Liver (tissue), 9 donors: Measurements from ENCODE around the gene ADORA2B. TPM values are rescaled to one million over a fixed set of nuclear protein-coding genes. Genes with fewer than 3 reads are reported as not detected.

ENCODE experiments used
- DNase-seq: peaks from one replicate; pipeline ENCODE4 v3.0.0-alpha.2; 2017; ENCODE audit warnings: low spot score
- H3K27ac ChIP-seq, 2 donors: one replicate each; pipeline ENCODE4 v1.7.0; 2013; ENCODE audit warnings: inconsistent platforms in 2 of 2, low read length in 2 of 2, control low read depth in 1 of 2, low read depth in 1 of 2, mild to moderate bottlenecking in 1 of 2
- H3K27me3 ChIP-seq, 4 donors: one replicate each; pipeline versions ENCODE4 v1.6.1 to v1.7.0; 2013; ENCODE audit warnings: low read length in 3 of 4, inconsistent platforms in 1 of 4, mild to moderate bottlenecking in 1 of 4, moderate library complexity in 1 of 4; ENCODE audit not compliant: control insufficient read depth in 4 of 4, insufficient read depth in 4 of 4
- H3K36me3 ChIP-seq, 4 donors: one replicate each; pipeline versions ENCODE4 v1.6.1 to v1.7.0; 2013; ENCODE audit warnings: low read length in 3 of 4, mild to moderate bottlenecking in 3 of 4, low read depth in 1 of 4, moderate library complexity in 1 of 4; ENCODE audit not compliant: control insufficient read depth in 4 of 4, insufficient read depth in 3 of 4
- H3K4me1 ChIP-seq, 4 donors: one replicate each; pipeline versions ENCODE4 v1.6.1 to v1.7.0; 2013; ENCODE audit warnings: low read length in 3 of 4, mild to moderate bottlenecking in 3 of 4, moderate library complexity in 1 of 4; ENCODE audit not compliant: control insufficient read depth in 4 of 4, insufficient read depth in 4 of 4
- H3K4me3 ChIP-seq, 3 donors: one replicate each; pipeline versions ENCODE4 v1.6.1 to v1.7.0; 2013; ENCODE audit warnings: low read length in 3 of 3, control low read depth in 1 of 3, low read depth in 1 of 3, mild to moderate bottlenecking in 1 of 3
- H3K9ac ChIP-seq, 2 donors: one replicate each; pipeline ENCODE4 v1.7.0; 2013; ENCODE audit warnings: low read length in 2 of 2, mild to moderate bottlenecking in 2 of 2, moderate library complexity in 2 of 2, control low read depth in 1 of 2, low read depth in 1 of 2
- H3K9me3 ChIP-seq, 4 donors: one replicate each; pipeline versions ENCODE4 v1.6.1 to v1.7.0; 2013; ENCODE audit warnings: low read length in 3 of 4; ENCODE audit not compliant: control insufficient read depth in 4 of 4
- ATF3 ChIP-seq: IDR thresholded peaks from 2 replicates; pipeline ENCODE4 v1.6.1; 2016; ENCODE audit warnings: antibody characterized with exemption
- CTCF ChIP-seq: fragments of 150-350 bp; IDR thresholded peaks from 2 replicates; pipeline ENCODE4 v1.5.1; 2017; ENCODE audit warnings: improper control_type of control experiment, low read depth, low read length; ENCODE audit not compliant: missing input control
- EGR1 ChIP-seq, 2 donors: IDR thresholded peaks; 2 replicates each; pipeline ENCODE4 v1.6.1; 2016 to 2018; ENCODE audit warnings: antibody characterized with exemption in 2 of 2, low read depth in 2 of 2
- FOXA1 ChIP-seq: IDR thresholded peaks from 2 replicates; pipeline ENCODE4 v1.6.1; 2016; ENCODE audit warnings: antibody characterized with exemption
- FOXA2 ChIP-seq: IDR thresholded peaks from 2 replicates; pipeline ENCODE4 v1.6.1; 2016; ENCODE audit warnings: antibody characterized with exemption
- GABPA ChIP-seq, 2 donors: IDR thresholded peaks in 1 of 2; conservative IDR thresholded peaks in 1 of 2; 2 replicates each; pipeline ENCODE4 v1.6.1; 2016; ENCODE audit warnings: antibody characterized with exemption in 2 of 2, mild to moderate bottlenecking in 1 of 2, moderate library complexity in 1 of 2
- HNF4A ChIP-seq, 2 donors: conservative IDR thresholded peaks; 2 replicates each; pipeline ENCODE4 v1.6.1; 2016; ENCODE audit warnings: antibody characterized with exemption in 2 of 2, mild to moderate bottlenecking in 2 of 2
- JUND ChIP-seq, 2 donors: IDR thresholded peaks; 2 replicates each; pipeline ENCODE4 v1.6.1; 2016; ENCODE audit warnings: antibody characterized with exemption in 2 of 2
- NR2F2 ChIP-seq: IDR thresholded peaks from 2 replicates; pipeline ENCODE4 v1.6.1; 2016; ENCODE audit warnings: antibody characterized with exemption
- RAD21 ChIP-seq, 2 donors: IDR thresholded peaks; 2 replicates each; pipeline ENCODE4 v1.6.1; 2016; ENCODE audit warnings: antibody characterized with exemption in 2 of 2, mild to moderate bottlenecking in 2 of 2
- SP1 ChIP-seq: IDR thresholded peaks from 2 replicates; pipeline ENCODE4 v1.6.1; 2018; ENCODE audit warnings: antibody characterized with exemption, mild to moderate bottlenecking
- TAF1 ChIP-seq: conservative IDR thresholded peaks from 2 replicates; pipeline ENCODE4 v1.6.1; 2016; ENCODE audit warnings: antibody characterized with exemption, mild to moderate bottlenecking
- YY1 ChIP-seq: IDR thresholded peaks from 2 replicates; pipeline ENCODE4 v1.6.1; 2016; ENCODE audit warnings: antibody characterized with exemption, mild to moderate bottlenecking
- ZBTB33 ChIP-seq: IDR thresholded peaks from 2 replicates; pipeline ENCODE4 v1.6.1; 2016; ENCODE audit warnings: antibody characterized with exemption
- WGBS: extraction: QIAGEN DNeasy Blood & Tissue Kit; methylation state at CpG from one replicate; pipeline ENCODE4 v1.1.7; 2013; 5-methylcytosine and 5-hydroxymethylcytosine counted together
- polyA plus RNA-seq, 2 donors: library from polyadenylated mRNA; stranded (reverse) in 1 of 2; unstranded in 1 of 2; fragments of 200-250 nt in 1 of 2; fragments of >200 nt in 1 of 2; fragmentation: Nextera tagmentation in 1 of 2; extraction: Ambion mirVana in 1 of 2; gene quantifications; one replicate each; pipeline versions ENCODE4 v1.2.1 to v1.2.3, GENCODE V29; 2013 to 2015
- total RNA-seq, 2 donors: library from RNA; depleted of rRNA; stranded (reverse); fragments of >200 nt; gene quantifications; one replicate each; pipeline ENCODE4 v1.2.3, GENCODE V29; 2014
- TF ChIP-seq, protein P1 (sequence below): IDR thresholded peaks from 2 replicates; pipeline ENCODE4 v1.6.1; 2016; ENCODE audit warnings: antibody characterized with exemption, mild to moderate bottlenecking
- donor health status: healthy.
- donor health status: healthy.
- donor health status: healthy.
- donor health status: healthy.
- donor health status: healthy.

Gene ADORA2B
- total and polyA plus RNA-seq, 4 donors = 0.24 to 3.3 (median 0.28) TPM

DNA sequence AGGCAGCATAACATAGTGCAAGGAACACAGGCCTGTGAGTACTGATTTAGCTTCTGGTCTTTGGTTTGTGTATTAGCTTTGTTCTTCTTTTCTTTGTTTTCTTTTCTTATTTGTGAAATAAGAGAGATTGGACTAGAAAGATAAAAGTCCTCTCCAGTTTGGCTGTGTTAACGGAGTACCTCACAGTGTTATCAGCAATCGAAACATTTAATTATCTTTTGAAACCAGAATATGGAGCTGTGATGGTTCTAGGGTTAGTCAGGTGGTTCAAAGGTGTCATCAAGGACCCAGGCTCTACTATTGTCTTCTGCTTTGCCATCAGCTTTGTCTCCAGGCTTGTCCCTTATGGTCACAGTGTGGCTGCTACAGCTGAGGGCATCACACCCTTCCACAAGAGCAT lies 25.6 kb downstream of the ADORA2B start:
- Histone ChIP-seq H3K27me3 (no peaks in the 10 kb centered on the region), H3K36me3 (peaks cover 0 to 6% (median 2%) of the 10 kb centered on the region in 4 donors), H3K4me3 (no peak overlapping the region), H3K9me3 (no peaks in the 10 kb centered on the region), H3K4me1 (peaks cover 3 to 11% (median 7%) of the 10 kb centered on the region in 4 donors), H3K9ac (no peak overlapping the region), H3K27ac (no peak overlapping the region)
- no peak for DNase-seq
- WGBS = 91% methylated on average over 2 of the region's 2 CpGs
- no peak for TF ChIP-seq YY1
- TF ChIP-seq JUND (IDR thresholded peaks at IDR 0.05) = no peak
- no peak for TF ChIP-seq ATF3
- no peak for TF ChIP-seq EGR1 (IDR thresholded peaks at IDR 0.05; ENCODE audit: low read depth in 2 of 2)
- TF ChIP-seq FOXA1 = no peak
- no peak for TF ChIP-seq SP1
- TF ChIP-seq GABPA (IDR thresholded peaks at IDR 0.05 in 1 of 2, conservative IDR thresholded peaks at IDR 0.05 in 1 of 2) = no peak
- TF ChIP-seq NR2F2 = no peak
- TF ChIP-seq FOXA2 = no peak

DNA sequence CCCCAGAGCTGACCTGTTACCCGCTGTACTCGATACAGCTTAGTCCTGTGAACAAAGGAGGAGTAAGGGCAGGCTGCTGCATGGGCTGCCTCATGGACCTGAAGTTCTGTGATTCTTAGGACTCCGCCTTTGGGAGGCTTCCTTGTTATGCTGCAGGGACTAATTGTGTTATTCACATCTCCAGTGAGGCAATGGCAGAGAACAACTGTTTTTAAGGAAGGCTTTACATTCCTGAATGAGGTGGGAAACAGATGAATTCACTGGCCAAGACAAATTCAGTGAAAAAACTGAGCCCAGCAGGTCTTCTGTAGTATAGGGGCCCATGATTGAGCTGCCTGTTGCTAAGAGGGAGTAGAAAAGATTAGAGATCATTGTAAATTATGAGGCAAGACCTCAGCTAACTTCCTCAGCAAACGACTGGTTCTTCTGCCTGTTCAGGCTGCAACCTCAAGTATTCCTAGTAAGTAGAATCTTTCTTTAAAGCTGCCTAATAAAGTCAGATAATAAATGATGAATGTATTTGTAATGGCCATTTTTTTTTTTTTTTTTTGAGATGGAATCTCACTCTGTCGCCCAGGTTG lies 26.3 kb downstream of the ADORA2B start:
- Histone ChIP-seq H3K9ac (no peak overlapping the region), H3K4me1 (peaks cover 3 to 11% (median 7%) of the 10 kb centered on the region in 4 donors), H3K36me3 (peaks cover 0 to 6% (median 2%) of the 10 kb centered on the region in 4 donors), H3K27ac (no peak overlapping the region), H3K9me3 (no peaks in the 10 kb centered on the region), H3K4me3 (no peak overlapping the region), H3K27me3 (no peaks in the 10 kb centered on the region)
- no peak for DNase-seq
- 89% methylated on average over 5 of the region's 5 CpGs for WGBS
- TF ChIP-seq GABPA (IDR thresholded peaks at IDR 0.05 in 1 of 2, conservative IDR thresholded peaks at IDR 0.05 in 1 of 2) = no peak
- TF ChIP-seq CTCF = no peak
- TF ChIP-seq RAD21 (IDR thresholded peaks at IDR 0.05) = no peak
- no peak for TF ChIP-seq HNF4A (conservative IDR thresholded peaks at IDR 0.05)
- no peak for TF ChIP-seq ZBTB33
- TF ChIP-seq EGR1 (IDR thresholded peaks at IDR 0.05; ENCODE audit: low read depth in 2 of 2) = no peak
- TF ChIP-seq TAF1 = no peak
- TF ChIP-seq FOXA1 = no peak
- no peak for TF ChIP-seq ATF3
- no peak for TF ChIP-seq JUND (IDR thresholded peaks at IDR 0.05)
- TF ChIP-seq, protein P1, sequence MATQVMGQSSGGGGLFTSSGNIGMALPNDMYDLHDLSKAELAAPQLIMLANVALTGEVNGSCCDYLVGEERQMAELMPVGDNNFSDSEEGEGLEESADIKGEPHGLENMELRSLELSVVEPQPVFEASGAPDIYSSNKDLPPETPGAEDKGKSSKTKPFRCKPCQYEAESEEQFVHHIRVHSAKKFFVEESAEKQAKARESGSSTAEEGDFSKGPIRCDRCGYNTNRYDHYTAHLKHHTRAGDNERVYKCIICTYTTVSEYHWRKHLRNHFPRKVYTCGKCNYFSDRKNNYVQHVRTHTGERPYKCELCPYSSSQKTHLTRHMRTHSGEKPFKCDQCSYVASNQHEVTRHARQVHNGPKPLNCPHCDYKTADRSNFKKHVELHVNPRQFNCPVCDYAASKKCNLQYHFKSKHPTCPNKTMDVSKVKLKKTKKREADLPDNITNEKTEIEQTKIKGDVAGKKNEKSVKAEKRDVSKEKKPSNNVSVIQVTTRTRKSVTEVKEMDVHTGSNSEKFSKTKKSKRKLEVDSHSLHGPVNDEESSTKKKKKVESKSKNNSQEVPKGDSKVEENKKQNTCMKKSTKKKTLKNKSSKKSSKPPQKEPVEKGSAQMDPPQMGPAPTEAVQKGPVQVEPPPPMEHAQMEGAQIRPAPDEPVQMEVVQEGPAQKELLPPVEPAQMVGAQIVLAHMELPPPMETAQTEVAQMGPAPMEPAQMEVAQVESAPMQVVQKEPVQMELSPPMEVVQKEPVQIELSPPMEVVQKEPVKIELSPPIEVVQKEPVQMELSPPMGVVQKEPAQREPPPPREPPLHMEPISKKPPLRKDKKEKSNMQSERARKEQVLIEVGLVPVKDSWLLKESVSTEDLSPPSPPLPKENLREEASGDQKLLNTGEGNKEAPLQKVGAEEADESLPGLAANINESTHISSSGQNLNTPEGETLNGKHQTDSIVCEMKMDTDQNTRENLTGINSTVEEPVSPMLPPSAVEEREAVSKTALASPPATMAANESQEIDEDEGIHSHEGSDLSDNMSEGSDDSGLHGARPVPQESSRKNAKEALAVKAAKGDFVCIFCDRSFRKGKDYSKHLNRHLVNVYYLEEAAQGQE = no peak
